GM19324 (cell line): ENCODE data around the gene VSTM2B.

Experiments
- ATAC-seq: cut with Tn5 transposase; IDR thresholded peaks from one replicate; pipeline ENCODE4 v1.9.1; 2021; ENCODE audit warnings: mild to moderate bottlenecking, moderate library complexity; ENCODE audit not compliant: unreplicated experiment, low FRiP score

The VSTM2B gene

GRCh38 chr19:29563486-29564101, 37.8 kb downstream of the VSTM2B start:
- no peak for ATAC-seq

GRCh38 chr19:29564574-29565005, 38.8 kb downstream of the VSTM2B start:
- no peak for ATAC-seq

GRCh38 chr19:29565171-29565570, 39.4 kb downstream of the VSTM2B start:
- ATAC-seq = no peak

- ATAC-seq = no peak
These were observed 40.8 kb downstream of the VSTM2B start for GRCh38 chr19:29566496-29567054.

GRCh38 chr19:29567366-29567915, 41.6 kb downstream of the VSTM2B start:
- ATAC-seq = no peak

GRCh38 chr19:29568036-29569025, 42.5 kb downstream of the VSTM2B start:
- no peak for ATAC-seq

- ATAC-seq = no peak
These were observed 43.5 kb downstream of the VSTM2B start for GRCh38 chr19:29569038-29569911.

GRCh38 chr19:29571181-29571580, 45.4 kb downstream of the VSTM2B start:
- ATAC-seq = no peak

GRCh38 chr19:29573486-29573885, 47.7 kb downstream of the VSTM2B start:
- ATAC-seq = no peak

- ATAC-seq = no peak
These were observed 48.7 kb downstream of the VSTM2B start for GRCh38 chr19:29574510-29574909.

GRCh38 chr19:29576046-29576606, 50.3 kb downstream of the VSTM2B start:
- ATAC-seq = no peak

GRCh38 chr19:29576761-29577648, 51.2 kb downstream of the VSTM2B start:
- no peak for ATAC-seq

GRCh38 chr19:29577649-29577963, 51.8 kb downstream of the VSTM2B start:
- ATAC-seq = no peak

- no peak for ATAC-seq
These were observed 52.6 kb downstream of the VSTM2B start for GRCh38 chr19:29578349-29578748.

GRCh38 chr19:29579308-29579910, 53.6 kb downstream of the VSTM2B start:
- no peak for ATAC-seq

- ATAC-seq = no peak
These were observed 55.6 kb downstream of the VSTM2B start for GRCh38 chr19:29581398-29581797.

GRCh38 chr19:29583196-29583999, 57.6 kb downstream of the VSTM2B start:
- ATAC-seq = no peak

- no peak for ATAC-seq
These were observed 60.6 kb downstream of the VSTM2B start for GRCh38 chr19:29586401-29586800.
